T-helper 22 cell (primary cell): ENCODE data around the gene ETFA.

Source experiments
- DNase-seq: peaks from one replicate; pipeline ENCODE4 v3.0.0-alpha.2; 2020; ENCODE audit warnings: low read depth

Gene ETFA

GRCh38 chr15:76311100-76311953 lies at the start of gene ETFA:
Gene ETFA, minus strand, starts transcription at chr15:76311469. Its CDS starts 81 bp downstream, at chr15:76311388.
- DNase-seq, result peak; percentile 69

GRCh38 chr15:76360416-76360815 lies 49.1 kb upstream of the ETFA start:
- no peak for DNase-seq

DNA sequence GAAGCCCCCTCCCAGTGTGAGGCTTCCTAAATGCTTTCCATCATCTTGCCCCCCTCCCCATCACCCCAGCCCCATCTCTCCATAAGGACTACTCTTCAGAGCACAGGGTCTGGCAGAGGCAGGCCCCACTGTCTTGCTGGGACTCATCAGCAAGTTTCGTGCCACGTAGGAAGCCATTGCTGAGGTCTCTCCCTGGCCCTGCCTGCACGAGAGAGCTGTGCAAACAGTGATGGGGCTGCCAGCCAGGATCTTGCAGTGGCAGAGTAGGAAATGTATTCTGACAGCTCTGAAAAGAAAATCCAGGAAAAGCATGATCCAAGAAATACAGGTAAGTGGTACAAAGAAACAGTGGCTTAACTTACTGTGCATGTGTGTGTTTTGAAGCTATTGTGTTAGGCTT lies 47.9 kb upstream of the ETFA start:
- no peak for DNase-seq

DNA sequence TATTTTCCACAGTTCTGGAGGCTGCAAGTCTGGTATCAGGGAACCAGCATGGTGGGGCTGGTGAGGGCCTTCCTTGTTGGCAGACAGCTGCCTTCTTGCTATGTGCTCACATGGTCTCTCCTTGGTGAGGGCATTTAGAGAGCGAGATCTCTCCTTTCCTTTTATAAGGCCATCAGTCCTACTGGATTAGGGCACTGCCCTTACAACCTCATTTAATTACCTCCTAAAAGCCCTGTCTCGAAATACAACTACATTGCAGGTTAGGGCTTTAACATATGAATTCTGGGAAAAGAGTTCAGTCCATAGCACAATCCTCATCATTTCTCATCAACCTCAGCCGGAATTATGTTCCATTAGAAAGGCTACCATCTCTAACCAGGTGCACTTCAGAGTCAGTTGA lies 47.2 kb upstream of the ETFA start:
- no peak for DNase-seq

DNA sequence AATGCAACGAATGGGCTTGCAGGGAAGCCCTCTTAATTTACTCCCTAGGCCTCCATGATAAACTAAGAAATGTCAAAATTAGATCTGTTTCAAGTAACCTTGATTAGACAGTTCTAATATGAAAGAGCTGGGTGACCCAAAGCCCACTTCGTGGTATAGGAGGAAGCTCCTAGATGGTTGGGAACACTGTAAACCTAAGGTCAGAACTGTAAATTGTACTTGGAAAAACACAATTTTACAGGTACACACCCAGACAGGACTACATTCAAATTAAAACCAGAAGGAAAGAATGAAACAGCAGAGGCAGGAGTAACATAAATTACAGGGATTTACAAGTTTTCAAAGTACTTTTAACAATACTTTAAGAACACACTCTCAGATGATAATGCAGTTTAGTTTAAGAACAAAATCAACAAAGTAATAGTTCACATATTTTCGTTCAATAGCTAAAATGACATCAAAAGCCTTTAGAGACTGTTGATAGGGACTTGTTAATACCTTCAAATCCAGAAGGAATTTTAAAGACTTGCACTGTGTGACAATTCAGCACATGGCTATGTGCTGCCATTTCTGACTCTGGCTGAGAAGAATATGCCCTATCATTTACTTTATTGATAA lies 43.7 kb upstream of the ETFA start:
- DNase-seq, result no peak

DNA sequence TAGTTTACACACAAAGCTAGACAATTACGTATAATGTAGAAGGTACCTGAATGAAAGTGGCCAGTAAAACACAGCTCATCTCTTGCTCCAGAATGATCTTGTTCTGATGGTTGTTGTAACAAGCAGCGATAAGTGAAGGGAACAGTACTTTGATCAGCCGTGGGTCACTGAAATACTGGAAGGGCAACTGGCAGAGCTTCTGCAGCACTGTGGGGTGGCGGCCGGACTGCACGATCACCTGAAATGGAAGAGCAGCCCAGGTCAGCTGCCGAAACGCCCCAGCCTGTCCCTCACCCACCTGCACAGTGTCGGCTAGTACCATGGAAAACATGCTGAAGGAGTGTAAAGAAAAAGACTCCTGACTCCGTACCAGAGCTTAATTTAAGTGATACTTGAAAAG lies 42.6 kb upstream of the ETFA start:
- no peak for DNase-seq

DNA sequence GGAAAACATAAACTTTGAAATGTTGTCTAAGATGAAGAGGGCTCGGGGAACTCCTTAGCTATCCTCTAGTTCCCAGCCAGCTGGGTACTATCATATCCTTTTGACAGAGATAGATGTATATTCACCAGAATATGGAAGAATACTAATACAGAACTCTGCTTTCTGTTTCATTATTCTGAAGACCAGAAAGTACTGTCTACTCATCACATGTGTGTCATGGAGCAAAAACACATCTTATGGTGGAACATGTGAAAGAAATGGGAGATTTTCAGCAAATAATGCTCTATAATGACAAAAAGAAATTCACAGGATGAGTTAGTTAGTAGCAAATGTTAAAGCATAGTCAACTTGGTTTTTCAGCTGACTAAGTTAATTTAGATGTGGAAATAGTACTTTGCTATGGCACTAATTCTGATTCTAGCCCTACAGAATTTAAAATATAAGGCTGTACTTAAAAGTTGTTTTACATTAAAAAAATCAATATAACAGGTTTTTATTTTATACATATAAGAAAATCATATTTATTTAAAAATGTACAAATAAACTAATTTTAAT lies 41.8 kb upstream of the ETFA start:
- no peak for DNase-seq

DNA sequence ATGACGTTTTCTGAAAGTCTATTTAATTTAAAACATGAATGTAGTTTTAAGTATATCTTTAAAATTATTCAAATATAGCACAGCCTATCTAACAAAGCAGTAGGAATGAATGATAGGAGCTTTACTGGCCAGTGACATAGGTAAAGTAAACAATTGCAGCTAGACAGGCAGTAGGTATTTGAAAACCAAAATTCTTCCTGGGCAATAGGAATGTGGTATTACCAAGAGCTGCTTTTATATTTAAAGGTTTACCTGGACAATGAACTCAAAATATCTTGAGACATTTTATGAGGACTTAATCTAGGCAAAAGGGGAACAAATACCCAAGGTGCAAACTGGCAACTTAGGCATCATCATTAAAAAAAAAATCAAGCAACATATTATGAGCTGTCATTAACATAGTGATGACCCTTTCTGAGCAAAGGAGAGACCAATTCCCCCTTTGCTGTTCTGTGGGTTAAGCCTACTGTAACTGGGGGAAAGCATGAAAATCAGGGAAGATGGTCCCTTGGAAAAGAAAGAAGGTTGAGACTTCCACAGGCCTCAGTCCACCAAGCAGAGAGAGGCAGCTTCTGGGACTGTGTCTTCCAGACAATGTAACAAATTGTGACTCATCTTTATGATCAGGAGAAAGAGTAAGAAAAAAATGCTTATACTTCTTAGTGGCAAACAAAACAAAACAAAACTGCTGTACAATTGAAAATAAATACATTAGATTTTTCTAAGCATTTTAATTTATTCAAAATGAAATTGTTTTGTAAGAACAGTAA lies 38.2 kb upstream of the ETFA start:
- DNase-seq, result no peak

DNA sequence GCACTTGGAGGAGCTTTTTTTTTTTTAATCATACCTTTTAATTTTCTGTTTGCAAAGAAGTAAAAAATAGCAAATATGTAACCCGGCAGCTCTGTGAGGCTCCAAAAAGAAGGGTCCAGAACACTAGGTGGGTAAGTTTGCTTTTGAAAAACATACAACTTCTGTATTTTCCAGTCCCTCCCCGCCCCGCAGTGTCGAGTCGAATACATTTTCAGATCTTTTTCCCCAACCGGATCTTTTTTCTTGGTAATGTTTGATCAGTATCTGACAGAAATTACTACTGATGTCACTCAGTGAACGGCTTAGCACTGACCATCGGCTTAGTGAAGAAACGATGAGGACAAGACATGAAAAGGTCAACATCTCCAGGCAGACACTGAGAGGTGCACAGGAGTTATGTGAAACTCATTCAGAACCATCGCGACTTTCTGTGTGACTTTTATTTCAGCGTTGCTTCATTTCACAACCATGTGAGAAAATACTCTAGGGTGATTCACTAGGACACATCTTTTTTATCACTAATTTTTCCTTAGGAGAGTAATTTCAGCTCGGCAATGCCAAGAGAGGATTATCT lies 36.3 kb upstream of the ETFA start:
- DNase-seq, result no peak

- no peak for DNase-seq
These were observed 35.6 kb upstream of the ETFA start for GRCh38 chr15:76346669-76347481.

DNA sequence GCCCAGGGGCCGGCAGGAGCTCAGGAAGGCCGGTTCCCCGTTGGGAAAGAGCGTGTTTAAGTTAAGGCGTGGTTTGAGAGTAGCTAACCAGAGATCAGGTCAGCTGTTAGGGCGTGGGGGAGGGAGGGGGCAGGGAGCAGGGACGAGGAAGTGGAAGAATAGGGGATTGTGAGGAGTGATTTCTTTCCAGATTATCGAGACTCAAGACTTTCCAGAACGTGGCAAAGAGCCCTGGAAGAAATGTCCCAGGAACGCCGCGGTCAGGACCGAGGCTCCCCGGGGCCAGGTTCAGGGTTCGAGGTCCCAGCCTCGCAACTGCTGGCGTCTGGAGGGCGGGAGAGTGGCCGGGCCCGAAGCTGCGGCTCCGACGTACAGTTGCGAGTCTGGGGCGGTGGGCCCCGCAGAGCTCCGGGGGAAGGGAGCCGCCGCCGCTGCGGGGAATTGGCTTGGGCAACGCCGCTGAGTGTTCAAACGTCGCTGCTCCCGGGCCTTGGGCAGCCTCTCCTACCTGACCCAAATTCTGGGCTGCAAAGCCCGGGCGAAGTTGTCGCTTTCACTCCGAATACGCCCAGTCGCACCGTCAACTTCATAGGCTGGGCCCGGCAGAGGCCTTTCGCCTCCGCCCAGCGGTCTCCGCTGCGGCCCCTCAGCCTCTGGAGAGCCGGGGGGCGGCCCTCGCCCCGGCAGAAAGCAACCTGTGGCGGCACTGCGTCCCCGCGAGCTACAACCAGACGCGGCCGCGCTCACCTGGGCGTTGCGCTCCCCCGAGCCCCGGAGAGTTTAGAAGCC lies 34.8 kb upstream of the ETFA start:
- no peak for DNase-seq

- no peak for DNase-seq
These were observed 34.3 kb upstream of the ETFA start for GRCh38 chr15:76345583-76345879.

- DNase-seq, result no peak
These were observed 33.8 kb upstream of the ETFA start for GRCh38 chr15:76344893-76345582.

GRCh38 chr15:76343313-76343996 lies 32.2 kb upstream of the ETFA start:
- no peak for DNase-seq

GRCh38 chr15:76342382-76343201 lies 31.3 kb upstream of the ETFA start:
- DNase-seq, result no peak

DNA sequence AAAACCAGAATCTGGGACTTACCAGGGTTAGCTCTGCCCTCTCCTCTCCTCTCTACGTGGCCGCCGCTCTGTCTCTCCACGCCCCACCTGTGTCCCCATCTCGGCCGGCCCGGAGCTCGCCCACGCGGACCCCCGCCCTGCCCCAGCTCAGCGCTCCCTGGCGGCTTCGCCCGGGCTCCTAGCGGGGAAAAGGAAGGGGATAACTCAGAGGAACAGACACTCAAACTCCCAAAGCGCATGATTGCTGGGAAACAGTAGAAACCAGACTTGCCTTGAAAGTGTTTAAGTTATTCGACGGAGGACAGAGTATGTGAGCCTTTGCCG lies 30.8 kb upstream of the ETFA start:
- DNase-seq, result no peak

GRCh38 chr15:76341366-76342057 lies 30.2 kb upstream of the ETFA start:
- no peak for DNase-seq

- DNase-seq, result no peak
These were observed 29.6 kb upstream of the ETFA start for GRCh38 chr15:76340803-76341365.
